OCI-LY1 (cell line): Measurements from ENCODE around the gene PIGB.

Experiments
- H2AFZ ChIP-seq: fragments of 200-600 bp; sonication (generic), shearing (Covaris generic); 2 replicates; pipeline ENCODE4 v1.6.0; 2014; ENCODE audit warnings: antibody characterized with exemption, mild to moderate bottlenecking, low read length
- H3F3A ChIP-seq: fragments of 200-600 bp; sonication (generic), shearing (Covaris generic); 2 replicates; pipeline ENCODE4 v1.6.0; 2014; ENCODE audit warnings: mild to moderate bottlenecking, antibody characterized with exemption, low read length, moderate library complexity; ENCODE audit not compliant: insufficient read depth
- H3K27ac ChIP-seq: fragments of 200-600 bp; sonication (generic); 2 replicates; pipeline ENCODE4 v1.5.1; 2014; ENCODE audit warnings: low read length, mixed run types, mild to moderate bottlenecking, low read depth; ENCODE audit not compliant: poor library complexity, severe bottlenecking
- H3K27me3 ChIP-seq: fragments of 200-600 bp; sonication (generic); 2 replicates; pipeline ENCODE4 v1.6.0; 2014; ENCODE audit warnings: antibody characterized with exemption, mild to moderate bottlenecking, low read length, moderate library complexity; ENCODE audit not compliant: insufficient read depth
- H3K36me3 ChIP-seq: fragments of 200-600 bp; sonication (generic); 2 replicates; pipeline ENCODE4 v1.6.1; 2014; ENCODE audit warnings: mild to moderate bottlenecking, antibody characterized with exemption, low read length, moderate library complexity, mixed read lengths; ENCODE audit not compliant: insufficient read depth
- H3K4me1 ChIP-seq: fragments of 200-600 bp; sonication (generic); 2 replicates; pipeline ENCODE4 v1.5.1; 2014; ENCODE audit warnings: mild to moderate bottlenecking, low read length, moderate library complexity; ENCODE audit not compliant: insufficient read depth, severe bottlenecking
- H3K4me2 ChIP-seq: fragments of 200-600 bp; sonication (generic), shearing (Covaris generic); 2 replicates; pipeline ENCODE4 v1.6.1; 2014; ENCODE audit warnings: low read length
- H3K4me3 ChIP-seq: fragments of 200-600 bp; sonication (generic); 2 replicates; pipeline ENCODE4 v1.5.1; 2014; ENCODE audit warnings: low read length, low read depth, mild to moderate bottlenecking, mixed read lengths; ENCODE audit not compliant: poor library complexity, severe bottlenecking
- H3K79me2 ChIP-seq: fragments of 200-600 bp; shearing (Covaris generic); 2 replicates; pipeline ENCODE4 v1.6.1; 2016; ENCODE audit warnings: mixed run types, low read length, mixed read lengths; ENCODE audit not compliant: insufficient read depth
- H3K9ac ChIP-seq: fragments of 200-600 bp; sonication (generic), shearing (Covaris generic); 2 replicates; pipeline ENCODE4 v1.6.1; 2014; ENCODE audit warnings: mild to moderate bottlenecking, low read length, mixed read lengths
- H3K9me2 ChIP-seq: fragments of 200-600 bp; sonication (generic), shearing (Covaris generic); 2 replicates; pipeline ENCODE4 v1.6.1; 2014; ENCODE audit warnings: low read depth, mild to moderate bottlenecking, low read length, mixed read lengths
- H3K9me3 ChIP-seq: fragments of 200-600 bp; shearing (Covaris generic); 2 replicates; pipeline ENCODE4 v1.6.1; 2014; ENCODE audit warnings: low read length, mixed read lengths
- H4K20me1 ChIP-seq: fragments of 200-600 bp; sonication (generic), shearing (Covaris generic); 2 replicates; pipeline ENCODE4 v1.6.0; 2016; ENCODE audit warnings: mild to moderate bottlenecking, low read length; ENCODE audit not compliant: insufficient read depth
- CTCF ChIP-seq: fragments of 200-600 bp; sonication (generic), shearing (Covaris generic); IDR thresholded peaks from 2 replicates; pipeline ENCODE4 v1.5.1; 2017; ENCODE audit warnings: mild to moderate bottlenecking, antibody characterized with exemption, low read length, moderate library complexity, mixed read lengths
- EZH2 ChIP-seq: fragments of 200-600 bp; sonication (generic), shearing (Covaris generic); IDR thresholded peaks from 2 replicates; pipeline ENCODE4 v1.8.0; 2017; ENCODE audit warnings: borderline replicate concordance, mixed run types, mild to moderate bottlenecking, antibody characterized with exemption, low read length, moderate library complexity, mixed read lengths

Gene PIGB

GRCh38 chr15:55360256-55360655 is 41.2 kb downstream of the PIGB start:
- TF ChIP-seq CTCF (no peak), EZH2 (no peak)
- Histone ChIP-seq H2AFZ (no peak overlapping the region), H3K9ac (no peak overlapping the region), H3K27ac (no peak overlapping the region), H3K27me3 (no peaks in the 10 kb centered on the region), H3K9me3 (no peaks in the 10 kb centered on the region), H3K4me2 (no peak overlapping the region), H4K20me1 (no peaks in the 10 kb centered on the region), H3K9me2 (no peaks in the 10 kb centered on the region), H3K36me3 (peaks cover 13% of the 10 kb centered on the region; the same call in 1 of the 2 replicates), H3K4me3 (no peak overlapping the region), H3F3A (no peaks in the 10 kb centered on the region), H3K79me2 (no peaks in the 10 kb centered on the region), H3K4me1 (no peaks in the 10 kb centered on the region)

- no peak overlapping the region for H3K9ac ChIP-seq
- no peaks in the 10 kb centered on the region for H3K9me2 ChIP-seq
- no peak overlapping the region for H3K27ac ChIP-seq
- no peak overlapping the region for H3K4me3 ChIP-seq
- TF ChIP-seq CTCF, result no peak
- no peak for TF ChIP-seq EZH2
- no peaks in the 10 kb centered on the region for H3K9me3 ChIP-seq
- H3K4me1 ChIP-seq, result no peaks in the 10 kb centered on the region
- no peaks in the 10 kb centered on the region for H3K27me3 ChIP-seq
- no peak overlapping the region for H2AFZ ChIP-seq
- H3K4me2 ChIP-seq, result no peak overlapping the region
- no peaks in the 10 kb centered on the region for H4K20me1 ChIP-seq
- H3K36me3 ChIP-seq, result peaks cover 5% of the 10 kb centered on the region; the same call in 1 of the 2 replicates
- H3F3A ChIP-seq, result no peaks in the 10 kb centered on the region
- no peaks in the 10 kb centered on the region for H3K79me2 ChIP-seq
These were observed 42.0 kb downstream of the PIGB start for GRCh38 chr15:55361048-55361447.

GRCh38 chr15:55362641-55363040 is 43.6 kb downstream of the PIGB start:
- Histone ChIP-seq H3K79me2 (no peaks in the 10 kb centered on the region), H3K4me1 (no peaks in the 10 kb centered on the region), H3K36me3 (peaks cover 4% of the 10 kb centered on the region; the same call in 1 of the 2 replicates), H3K9ac (no peak overlapping the region), H3K27ac (no peak overlapping the region), H3K9me3 (no peaks in the 10 kb centered on the region), H3F3A (no peaks in the 10 kb centered on the region), H4K20me1 (no peaks in the 10 kb centered on the region), H3K9me2 (no peaks in the 10 kb centered on the region), H3K27me3 (no peaks in the 10 kb centered on the region), H2AFZ (no peak overlapping the region), H3K4me3 (no peak overlapping the region), H3K4me2 (no peak overlapping the region)
- no peak for TF ChIP-seq CTCF
- TF ChIP-seq EZH2, result no peak
